Smooth muscle cell (in vitro differentiated cells): ENCODE results near the gene ULBP2. TPM values are rescaled to one million over a fixed set of nuclear protein-coding genes. Genes with fewer than 3 reads are reported as not detected.

Experiments
- DNase-seq: peaks from one replicate; lab custom pipeline; 2025; ENCODE audit not compliant: unreplicated experiment; lab: John Stamatoyannopoulos, UW
- H2AFZ ChIP-seq: fragments of 200-600 bp; sonication (generic); 2 replicates; pipeline ENCODE4 v1.6.0; 2016; ENCODE audit warnings: antibody characterized with exemption, low read depth, mild to moderate bottlenecking
- H3F3A ChIP-seq: fragments of 200-600 bp; sonication (generic); 2 replicates; pipeline ENCODE4 v1.6.0; 2017; ENCODE audit warnings: antibody characterized with exemption, low read depth
- H3K27ac ChIP-seq: fragments of 200-600 bp; sonication (generic); 2 replicates; pipeline ENCODE4 v1.5.1; 2016; ENCODE audit warnings: low read depth, mild to moderate bottlenecking
- H3K27me3 ChIP-seq: fragments of 200-600 bp; sonication (generic); 2 replicates; pipeline ENCODE4 v1.6.1; 2016; ENCODE audit warnings: low read depth, mild to moderate bottlenecking
- H3K36me3 ChIP-seq: fragments of 200-600 bp; sonication (generic); 2 replicates; pipeline ENCODE4 v1.5.1; 2016; ENCODE audit warnings: low read depth
- H3K4me1 ChIP-seq: fragments of 200-600 bp; sonication (generic); 2 replicates; pipeline ENCODE4 v1.5.1; 2016; ENCODE audit warnings: low read depth
- H3K4me2 ChIP-seq: fragments of 200-600 bp; sonication (generic); 2 replicates; pipeline ENCODE4 v1.6.0; 2016; ENCODE audit warnings: mild to moderate bottlenecking
- H3K4me3 ChIP-seq: fragments of 200-600 bp; sonication (generic); 2 replicates; pipeline ENCODE4 v1.5.1; 2016; ENCODE audit warnings: mild to moderate bottlenecking
- H3K79me2 ChIP-seq: fragments of 200-600 bp; sonication (generic); 2 replicates; pipeline ENCODE4 v1.6.0; 2016; ENCODE audit warnings: low read depth, mild to moderate bottlenecking
- H3K9ac ChIP-seq: fragments of 200-600 bp; sonication (generic); 2 replicates; pipeline ENCODE4 v1.6.0; 2016; ENCODE audit warnings: low read depth
- H3K9me3 ChIP-seq: fragments of 200-600 bp; sonication (generic); replicated peaks from 2 replicates; pipeline ENCODE4 v1.5.1; 2016; ENCODE audit warnings: low read depth
- H4K20me1 ChIP-seq: fragments of 200-600 bp; sonication (generic); 2 replicates; pipeline ENCODE4 v1.6.0; 2016; ENCODE audit warnings: low read depth
- CTCF ChIP-seq: fragments of 200-600 bp; sonication (generic); IDR thresholded peaks from 2 replicates; pipeline ENCODE4 v1.5.1; 2017; ENCODE audit warnings: borderline replicate concordance, mild to moderate bottlenecking, antibody characterized with exemption; ENCODE audit not compliant: insufficient read depth, poor library complexity, severe bottlenecking
- WGBS: methylation state at CpG from one replicate; pipeline ENCODE4 v1.1.7; 2016; ENCODE audit warnings: low lambda C conversion rate; 5-methylcytosine and 5-hydroxymethylcytosine counted together
- polyA plus RNA-seq: library from polyadenylated mRNA; unstranded; fragments of >200 nt; fragmentation: Nextera tagmentation; extraction: Ambion mirVana; gene quantifications from 2 replicates; pipeline ENCODE4 v1.2.1, GENCODE V29; 2016
- total RNA-seq: library from RNA; depleted of rRNA; stranded (reverse); fragments of >200 nt; gene quantifications from 2 replicates; pipeline ENCODE4 v1.2.3, GENCODE V29; 2014

Gene ULBP2
- total and polyA plus RNA-seq, 2 experiments from 2014 or later = 8.8 to 11.7 TPM

DNA sequence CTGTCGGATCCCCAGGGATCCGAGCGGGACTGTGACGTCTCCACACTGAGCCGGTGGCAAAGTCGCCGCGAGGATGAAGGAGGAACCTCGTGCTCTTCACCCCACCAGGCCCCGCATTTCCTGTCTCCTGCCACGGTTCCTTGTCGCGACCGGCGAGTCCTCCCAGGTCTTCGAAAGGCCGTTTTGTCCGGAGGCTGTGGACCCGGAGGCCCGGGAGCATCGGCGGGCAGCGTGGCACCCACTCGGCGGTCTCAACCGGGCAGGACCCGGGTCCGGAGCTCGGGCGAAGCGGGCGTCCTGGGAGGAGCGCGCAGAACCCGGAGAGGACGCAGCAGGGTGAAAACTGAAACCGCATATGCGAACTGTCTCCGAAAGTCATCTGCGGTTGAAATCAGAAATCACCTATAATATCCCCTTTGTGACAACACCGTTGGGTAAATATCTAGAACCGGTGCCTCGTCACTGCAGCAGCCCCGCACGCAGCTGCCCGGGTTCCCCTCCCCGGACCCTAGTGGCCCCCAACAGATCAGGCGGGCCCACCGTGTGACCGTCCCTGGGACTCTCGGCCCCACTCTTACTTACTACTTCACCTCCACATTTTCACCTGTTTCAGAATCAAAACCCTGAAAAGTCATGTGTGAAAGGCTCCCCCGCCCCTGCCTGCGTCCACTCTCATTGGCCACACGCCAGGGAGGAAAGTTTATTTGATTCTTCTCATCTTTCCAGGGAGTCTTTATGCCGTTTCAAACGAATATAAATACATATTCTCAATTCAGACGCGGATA lies 3.1 kb upstream of the ULBP2 start:
- Histone ChIP-seq H3K4me2 (peak overlapping the region; percentile 86), H3K9ac (no peak overlapping the region), H3K27ac (no peak overlapping the region), H3K4me1 (no peaks in the 10 kb centered on the region), H3K79me2 (no peaks in the 10 kb centered on the region), H2AFZ (no peak overlapping the region), H3F3A (no peaks in the 10 kb centered on the region), H3K27me3 (peaks cover 84% of the 10 kb centered on the region), H3K9me3 (no peaks in the 10 kb centered on the region), H3K36me3 (no peaks in the 10 kb centered on the region), H4K20me1 (no peaks in the 10 kb centered on the region), H3K4me3 (peak overlapping the region; percentile 42)
- 5% methylated on average over 58 of the region's 58 CpGs for WGBS
- no peak for TF ChIP-seq CTCF
- no peak for DNase-seq

DNA sequence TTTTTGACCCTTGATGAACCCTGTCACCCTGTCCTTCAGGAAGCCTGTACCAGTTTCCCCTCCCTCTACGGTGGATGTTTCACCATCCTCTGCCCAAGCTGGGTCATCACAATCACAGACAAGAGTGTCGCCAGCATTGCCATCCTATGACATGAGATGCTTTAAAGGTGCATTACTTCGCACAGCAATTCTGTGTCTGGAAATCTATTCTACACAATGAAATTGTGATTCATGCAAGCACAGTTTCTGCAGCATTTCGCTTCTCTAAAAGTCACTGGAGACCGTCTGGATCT lies 2.5 kb upstream of the ULBP2 start:
- Histone ChIP-seq H3K36me3 (no peaks in the 10 kb centered on the region), H3K9ac (no peak overlapping the region), H3F3A (no peaks in the 10 kb centered on the region), H4K20me1 (no peaks in the 10 kb centered on the region), H2AFZ (no peak overlapping the region), H3K4me1 (no peaks in the 10 kb centered on the region), H3K79me2 (no peaks in the 10 kb centered on the region), H3K4me3 (no peak overlapping the region), H3K27ac (no peak overlapping the region), H3K9me3 (no peaks in the 10 kb centered on the region), H3K4me2 (peak overlapping the region; percentile 86), H3K27me3 (peaks cover 87% of the 10 kb centered on the region)
- TF ChIP-seq CTCF = no peak
- WGBS = 39% methylated on average over 5 of the region's 5 CpGs
- DNase-seq = no peak

DNA sequence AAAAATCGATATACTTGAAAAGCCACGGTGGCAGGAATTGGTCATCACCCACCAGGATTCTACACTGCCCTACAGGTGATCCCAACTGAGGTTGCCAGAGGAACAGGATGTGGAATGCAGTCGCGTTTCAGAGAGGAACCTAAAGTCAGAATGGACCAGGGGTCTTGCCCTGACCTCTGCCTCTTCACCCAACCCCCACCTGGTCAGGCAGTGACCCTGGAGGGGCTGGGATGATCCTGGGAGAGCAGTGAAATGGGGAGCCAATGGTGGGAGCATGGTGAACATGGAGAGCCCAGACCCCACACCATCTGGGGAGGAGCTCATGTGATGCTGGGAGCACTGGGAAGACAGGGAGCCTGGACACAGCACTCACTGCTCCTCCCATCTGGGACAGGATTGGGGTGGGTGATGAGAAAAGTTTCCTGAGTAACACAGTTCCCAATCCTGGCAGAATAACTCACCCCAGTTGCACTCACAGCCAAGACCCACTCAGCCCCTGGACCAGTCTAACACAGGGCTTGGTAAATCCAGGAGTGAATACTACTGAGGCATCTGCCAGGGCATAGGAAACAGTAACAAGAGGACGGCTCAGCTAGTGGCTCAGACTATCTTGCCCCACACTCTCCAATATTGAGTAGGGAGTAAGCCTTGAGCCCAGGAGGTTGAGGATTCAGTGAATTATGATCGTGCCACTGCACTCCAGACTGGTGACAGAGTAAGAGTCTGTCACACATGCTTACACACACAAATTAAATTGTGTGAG lies 1.7 kb upstream of the ULBP2 start:
- Histone ChIP-seq H3K4me3 (no peak overlapping the region), H3K9me3 (no peaks in the 10 kb centered on the region), H3K4me1 (no peaks in the 10 kb centered on the region), H3F3A (no peaks in the 10 kb centered on the region), H3K27me3 (peaks cover 79% of the 10 kb centered on the region), H3K79me2 (no peaks in the 10 kb centered on the region), H4K20me1 (no peaks in the 10 kb centered on the region), H3K36me3 (no peaks in the 10 kb centered on the region), H2AFZ (no peak overlapping the region), H3K9ac (no peak overlapping the region), H3K27ac (no peak overlapping the region), H3K4me2 (no peak overlapping the region)
- 31% methylated on average over 6 of the region's 6 CpGs for WGBS
- TF ChIP-seq CTCF = no peak
- no peak for DNase-seq
